VCaP (cell line): ENCODE data around the gene COL27A1.

Experiments
- H3K27ac ChIP-seq: fragments of 450-650 bp; 2 replicates; pipeline ENCODE4 v1.5.1; 2017
- TF ChIP-seq, protein P1 (sequence below): fragments of 450-650 bp; conservative IDR thresholded peaks from 2 replicates; pipeline ENCODE4 v1.5.1; 2017; ENCODE audit warnings: mild to moderate bottlenecking, moderate library complexity

The COL27A1 gene

DNA sequence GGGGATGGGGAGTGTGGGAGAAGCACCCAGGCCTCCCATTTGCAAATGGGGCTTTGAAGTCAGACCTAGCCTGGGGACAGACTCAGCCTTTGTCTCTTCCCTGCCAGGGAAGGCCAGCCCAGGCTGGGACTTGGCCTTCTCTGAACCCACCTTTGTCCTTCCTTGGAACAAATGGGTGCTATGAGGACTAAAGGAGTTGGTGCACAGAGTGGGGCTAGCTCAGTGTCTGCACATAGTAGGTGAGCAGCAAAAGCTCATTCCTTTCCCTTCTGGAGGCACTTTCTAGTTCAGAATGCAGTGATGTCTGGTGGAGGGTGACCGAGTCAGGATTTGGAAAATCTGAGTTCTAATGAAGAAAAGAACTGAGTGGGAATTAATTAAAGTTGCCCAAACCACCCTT is 37.2 kb downstream of the COL27A1 start:
- TF ChIP-seq, protein P1, sequence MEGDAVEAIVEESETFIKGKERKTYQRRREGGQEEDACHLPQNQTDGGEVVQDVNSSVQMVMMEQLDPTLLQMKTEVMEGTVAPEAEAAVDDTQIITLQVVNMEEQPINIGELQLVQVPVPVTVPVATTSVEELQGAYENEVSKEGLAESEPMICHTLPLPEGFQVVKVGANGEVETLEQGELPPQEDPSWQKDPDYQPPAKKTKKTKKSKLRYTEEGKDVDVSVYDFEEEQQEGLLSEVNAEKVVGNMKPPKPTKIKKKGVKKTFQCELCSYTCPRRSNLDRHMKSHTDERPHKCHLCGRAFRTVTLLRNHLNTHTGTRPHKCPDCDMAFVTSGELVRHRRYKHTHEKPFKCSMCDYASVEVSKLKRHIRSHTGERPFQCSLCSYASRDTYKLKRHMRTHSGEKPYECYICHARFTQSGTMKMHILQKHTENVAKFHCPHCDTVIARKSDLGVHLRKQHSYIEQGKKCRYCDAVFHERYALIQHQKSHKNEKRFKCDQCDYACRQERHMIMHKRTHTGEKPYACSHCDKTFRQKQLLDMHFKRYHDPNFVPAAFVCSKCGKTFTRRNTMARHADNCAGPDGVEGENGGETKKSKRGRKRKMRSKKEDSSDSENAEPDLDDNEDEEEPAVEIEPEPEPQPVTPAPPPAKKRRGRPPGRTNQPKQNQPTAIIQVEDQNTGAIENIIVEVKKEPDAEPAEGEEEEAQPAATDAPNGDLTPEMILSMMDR: no peak
- no peak overlapping the region for H3K27ac ChIP-seq

DNA sequence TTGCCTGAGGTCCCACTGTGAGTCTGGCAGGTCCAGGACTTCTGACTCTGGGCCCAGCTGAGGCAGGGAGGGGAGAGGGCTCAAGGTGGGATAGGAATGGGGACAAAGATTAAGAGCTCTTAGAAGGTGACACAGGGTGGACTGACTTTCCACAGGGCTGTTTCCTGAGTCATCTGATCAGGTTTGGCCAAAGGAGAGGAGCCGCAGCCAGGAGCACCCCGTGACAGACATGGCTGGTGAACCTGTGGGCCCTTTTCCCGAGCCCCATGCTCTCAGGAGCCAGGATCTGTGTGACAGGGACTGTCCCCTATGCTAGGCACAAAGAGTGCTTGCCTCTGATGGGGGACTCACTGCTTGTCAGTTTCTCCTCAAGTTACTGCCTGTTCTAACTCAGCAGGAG is 37.8 kb downstream of the COL27A1 start:
- TF ChIP-seq, protein P1: no peak
- H3K27ac ChIP-seq: no peak overlapping the region

DNA sequence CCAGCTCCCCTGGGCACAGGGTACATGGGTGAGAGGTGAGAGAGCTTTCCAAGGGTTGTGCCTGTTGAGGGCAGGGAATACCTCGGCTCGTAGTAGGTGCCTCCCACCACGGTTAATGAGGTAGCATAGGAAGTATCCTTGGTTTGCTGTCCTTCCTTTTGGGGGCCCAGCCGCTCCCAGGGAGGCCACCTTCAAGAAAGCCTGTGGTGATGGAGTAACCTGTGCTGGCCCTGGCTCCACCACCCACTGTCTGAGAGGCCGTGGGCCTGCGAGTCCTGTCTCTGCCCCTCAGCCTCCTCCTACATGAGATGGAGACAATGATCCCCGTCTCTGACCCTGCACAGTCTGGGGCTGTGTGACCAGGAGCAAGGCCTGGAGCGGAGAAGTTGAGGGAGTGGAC is 40.8 kb downstream of the COL27A1 start:
- TF ChIP-seq, protein P1: no peak

DNA sequence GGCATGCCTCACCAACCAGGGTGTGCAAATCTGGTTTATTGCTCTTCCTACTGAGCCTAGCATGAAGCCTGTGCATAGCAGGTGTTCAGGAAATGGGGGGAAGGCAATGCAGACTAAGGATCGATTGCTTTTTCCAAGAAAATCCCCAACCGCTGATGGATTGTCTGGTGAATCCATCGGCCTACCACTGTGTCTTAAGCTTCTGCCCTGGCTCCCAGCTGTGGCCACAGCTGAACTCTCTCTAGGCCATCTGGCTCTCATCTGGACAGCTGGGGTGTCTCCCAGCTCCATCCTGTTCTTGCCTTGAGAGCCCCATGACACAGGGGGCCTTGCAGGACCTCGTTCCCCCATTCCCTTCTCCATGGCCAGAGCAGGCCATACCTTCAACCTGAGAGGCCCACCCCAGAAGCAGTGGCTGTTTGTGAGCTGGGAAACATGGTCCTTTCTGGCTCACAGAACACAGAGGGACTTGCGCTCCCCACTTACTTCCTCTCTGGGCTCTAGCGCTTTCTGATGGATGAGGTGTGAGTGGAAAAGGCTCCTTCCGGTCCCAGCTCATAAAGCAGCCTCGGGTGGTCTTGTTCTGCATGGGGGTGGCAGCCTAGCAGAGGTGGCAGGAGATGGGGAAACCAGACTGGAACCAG is 41.8 kb downstream of the COL27A1 start:
- no peak overlapping the region for H3K27ac ChIP-seq
- TF ChIP-seq, protein P1: no peak

More for the DNA sequence above, 40.8 kb downstream of the COL27A1 start:
- H3K27ac ChIP-seq: no peak overlapping the region

DNA sequence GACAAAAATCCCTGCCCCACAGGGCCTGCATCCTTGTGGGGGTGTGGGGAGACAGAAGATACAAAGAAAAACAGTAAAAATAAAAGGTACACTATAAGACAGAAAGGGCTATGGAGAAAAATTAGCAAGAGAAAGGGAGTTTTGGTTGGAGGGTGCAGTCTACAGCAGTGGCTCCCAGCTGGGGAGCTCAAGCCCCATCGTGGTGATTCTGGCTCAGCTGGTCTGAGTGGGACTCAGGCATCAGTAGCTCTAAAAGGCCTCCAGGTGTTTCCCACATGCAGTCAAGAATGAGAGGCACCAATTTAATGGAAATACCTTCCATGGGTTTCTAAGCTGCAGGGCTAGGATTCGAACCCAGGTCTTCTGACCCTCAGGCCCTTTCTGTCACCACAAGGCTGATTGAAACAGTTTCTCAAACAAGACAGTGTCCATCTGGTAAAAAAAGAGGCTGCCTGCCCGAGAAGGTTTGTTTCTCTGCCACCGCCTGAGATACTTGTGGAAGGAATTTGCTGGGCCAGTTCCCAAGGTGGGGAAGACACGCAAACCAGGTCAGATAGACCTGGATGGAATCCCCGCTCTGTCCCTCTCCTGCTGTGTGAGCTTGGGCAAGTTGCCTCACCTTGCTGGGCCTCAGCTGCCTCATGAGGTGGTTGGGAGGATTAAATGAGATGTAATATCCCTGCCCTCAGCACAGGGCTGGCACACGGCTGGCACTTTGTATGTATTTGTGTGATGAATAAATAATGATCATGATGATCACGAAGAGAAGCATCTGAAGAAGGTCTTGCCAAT is 43.1 kb downstream of the COL27A1 start:
- H3K27ac ChIP-seq: no peak overlapping the region
- TF ChIP-seq, protein P1: no peak

DNA sequence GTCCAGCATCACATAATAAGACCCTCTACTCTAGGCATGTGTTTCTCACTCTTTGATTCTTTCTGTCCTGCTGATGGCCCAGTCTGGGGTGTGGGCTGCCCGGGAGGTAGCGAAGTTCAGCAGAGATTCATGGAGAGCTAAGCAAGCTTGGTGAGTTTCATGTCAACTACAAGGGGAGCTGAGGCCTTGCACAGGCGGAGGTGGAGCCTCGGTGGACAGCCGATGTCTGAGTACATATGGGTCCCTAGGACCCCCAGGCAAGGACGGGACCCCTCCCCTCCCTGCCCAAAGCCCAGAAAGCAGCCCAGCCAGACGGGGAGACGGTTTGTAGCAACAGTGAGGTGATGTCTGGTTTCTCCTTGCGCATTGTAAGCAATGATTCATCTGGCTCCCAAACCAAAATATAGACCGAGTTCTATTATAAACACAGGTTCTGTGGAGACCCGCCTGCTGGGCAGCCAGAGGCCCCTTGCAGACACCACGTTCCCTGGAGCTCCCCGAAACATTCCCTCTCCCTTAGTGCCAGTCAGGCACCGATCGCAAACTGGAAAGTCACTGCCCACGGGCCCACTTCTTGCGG is 45.5 kb downstream of the COL27A1 start:
- H3K27ac ChIP-seq: no peak overlapping the region
- TF ChIP-seq, protein P1: no peak

DNA sequence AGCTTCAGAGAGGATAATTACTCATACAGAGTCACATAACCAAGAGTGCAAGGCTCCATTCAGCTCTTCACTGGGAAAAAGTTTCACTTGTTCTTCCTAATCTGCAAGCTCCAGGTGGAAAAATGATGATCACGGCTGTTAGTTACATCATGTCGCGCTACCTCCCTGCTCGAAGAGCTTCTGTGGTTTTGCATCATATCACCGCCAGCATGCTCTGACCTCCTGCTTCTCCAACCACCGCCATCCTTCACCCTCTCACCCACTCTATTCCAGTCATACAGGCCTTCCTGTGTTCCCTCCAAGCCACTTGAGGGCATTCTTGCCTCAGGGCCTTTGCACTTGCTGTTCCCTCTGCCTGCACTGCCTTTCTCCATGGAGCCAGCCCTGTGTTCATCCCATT is 47.1 kb downstream of the COL27A1 start:
- no peak overlapping the region for H3K27ac ChIP-seq

More for the DNA sequence above, 47.1 kb downstream of the COL27A1 start:
- TF ChIP-seq, protein P1: no peak
